Activated naive CD4-positive, alpha-beta T cell treated with anti-CD3 and anti-CD28 coated beads, Interleukin-2, amount 50 U/mL, for 72 hours (primary cell): ENCODE data around the gene ITGB2. TPM values are rescaled to one million over a fixed set of nuclear protein-coding genes. Genes with fewer than 3 reads are reported as not detected.
"Not testable (repeated sequence)": the region's sequence is repeated elsewhere in the genome, so short reads cannot be mapped to it uniquely, and the experiment has no call there.

Experiments
- ATAC-seq, 2 donors: fragments of 150-1000 bp; cut with Tn5 transposase; 2 replicates each; pipeline ENCODE4 v1.10.0; 2021; ENCODE audit warnings: mild to moderate bottlenecking in 2 of 2, moderate library complexity in 2 of 2
- DNase-seq, 2 donors: peaks; one replicate each; pipeline ENCODE4 v3.0.0; 2021 to 2022; ENCODE audit warnings: low spot score in 2 of 2
- H3K27ac Mint-ChIP-seq, 2 donors: one replicate each; pipeline ENCODE4 v1.8.0; 2022; ENCODE audit warnings: mild to moderate bottlenecking in 2 of 2, mixed read lengths in 2 of 2
- H3K36me3 Mint-ChIP-seq, 2 donors: one replicate each; pipeline ENCODE4 v1.8.0; 2022; ENCODE audit warnings: mixed read lengths in 2 of 2
- H3K9me3 Mint-ChIP-seq, 2 donors: one replicate each; pipeline ENCODE4 v1.8.0; 2022; ENCODE audit warnings: mixed read lengths in 2 of 2
- total RNA-seq, 2 donors: library from RNA; stranded (reverse); gene quantifications; one replicate each; pipeline ENCODE4 v1.2.3, GENCODE V29; 2022

Gene ITGB2
- total RNA-seq, 2 donors from 2014 or later, result 151 to 272 TPM

- Mint-ChIP-seq H3K36me3 (no peaks in the 10 kb centered on the region), H3K9me3 (no peaks in the 10 kb centered on the region), H3K27ac (peak overlapping the region; percentile 55 to 65)
- ATAC-seq, result no peak
- no peak for DNase-seq
These were observed 12.7 kb upstream of the ITGB2 start for GRCh38 chr21:44933199-44933917.

DNA sequence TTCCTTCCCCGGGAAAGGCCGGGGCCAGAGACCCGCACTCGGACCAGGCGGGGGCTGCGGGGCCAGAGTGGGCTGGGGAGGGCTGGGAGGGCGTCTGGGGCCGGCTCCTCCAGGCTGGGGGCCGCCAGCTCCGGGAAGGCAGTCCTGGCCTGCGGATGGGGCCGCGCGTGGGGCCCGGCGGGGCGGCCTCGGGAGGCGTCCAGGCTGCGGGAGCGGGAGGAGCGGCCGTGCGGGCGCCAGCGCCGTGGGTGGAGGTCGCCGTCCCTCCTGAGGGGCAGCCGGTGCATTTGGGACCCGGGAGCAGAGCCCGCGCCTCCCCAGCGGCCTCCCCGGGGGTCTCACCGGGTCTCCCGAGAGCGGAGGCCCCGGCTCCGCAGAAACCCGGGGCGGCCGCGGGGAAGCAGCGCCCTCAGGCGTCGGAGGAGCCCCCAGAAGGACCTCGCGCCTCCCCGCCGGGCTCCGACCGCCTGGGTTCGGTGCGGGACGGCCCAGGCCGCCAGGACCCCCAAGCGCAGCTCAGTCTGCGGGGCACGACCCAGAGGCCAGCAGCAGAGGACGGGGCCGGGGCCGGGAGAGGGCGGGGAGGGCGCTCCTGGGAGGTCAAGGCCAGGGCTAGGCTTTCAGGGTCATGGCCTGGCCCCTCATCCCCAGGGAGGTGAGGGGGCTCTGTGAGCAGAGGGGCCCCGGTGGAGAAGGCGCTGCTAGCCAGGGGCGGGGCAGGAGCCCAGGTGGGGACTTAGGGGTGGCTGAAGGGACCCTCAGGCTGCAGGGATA, 11.9 kb upstream of the ITGB2 start:
- Mint-ChIP-seq H3K36me3 (no peaks in the 10 kb centered on the region), H3K9me3 (no peaks in the 10 kb centered on the region), H3K27ac (peak overlapping the region in 1 of 2 donors; percentile 55)
- ATAC-seq (peak; percentile 48 to 71), DNase-seq (peak; percentile 75 to 76)

DNA sequence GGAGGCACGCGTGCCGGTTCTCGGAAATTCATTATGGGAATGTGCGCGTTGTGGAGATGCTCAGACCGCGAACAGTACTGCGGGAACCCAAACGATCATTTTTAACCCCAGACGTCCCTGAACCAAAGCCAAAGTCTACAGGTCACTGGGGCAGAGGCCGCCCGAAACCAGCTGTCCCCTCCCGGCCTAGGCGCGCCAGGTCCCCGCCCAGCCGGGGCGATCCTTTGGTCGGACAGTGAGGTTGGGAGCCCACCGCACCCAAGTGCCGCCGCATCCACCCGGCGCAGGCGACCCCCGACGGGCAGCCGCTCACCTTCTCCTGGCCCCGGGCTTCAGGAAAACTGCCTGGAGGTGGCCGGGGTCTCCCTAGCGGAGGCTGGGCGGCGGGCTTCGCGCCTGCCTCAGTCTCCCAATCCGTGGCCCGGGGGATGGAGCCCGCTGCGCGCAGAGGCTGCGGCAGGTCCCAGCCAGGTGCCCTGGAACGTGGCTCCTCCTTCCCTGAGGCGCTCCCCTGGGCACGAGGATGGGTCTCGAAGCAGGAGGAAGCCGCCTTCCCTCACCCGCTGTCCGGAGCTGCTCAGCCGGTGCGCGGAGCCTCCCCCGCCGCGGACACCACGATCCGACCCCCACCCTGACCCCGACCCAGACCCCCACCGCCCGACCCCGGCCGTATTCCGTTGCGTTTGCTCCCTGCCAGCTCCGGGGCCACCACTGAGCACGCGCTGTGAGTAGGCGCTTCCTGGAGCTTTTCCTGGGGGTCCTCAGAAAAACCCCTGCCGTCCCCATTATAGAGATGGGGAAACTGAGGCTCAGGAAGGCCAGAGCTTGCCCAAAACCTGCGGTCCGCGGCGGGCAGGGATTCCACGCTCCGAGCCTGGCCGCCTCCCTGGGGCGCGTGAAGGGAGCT, 11.1 kb upstream of the ITGB2 start:
- no peaks in the 10 kb centered on the region for H3K9me3 Mint-ChIP-seq
- DNase-seq (no peak), ATAC-seq (no peak)
- H3K36me3 Mint-ChIP-seq, result no peaks in the 10 kb centered on the region
- H3K27ac Mint-ChIP-seq, result peak overlapping the region; percentile 34 to 55

- Mint-ChIP-seq H3K36me3 (no peaks in the 10 kb centered on the region), H3K27ac (peak overlapping the region; percentile 34 to 55), H3K9me3 (no peaks in the 10 kb centered on the region)
- ATAC-seq (no peak), DNase-seq (no peak)
These were observed 10.4 kb upstream of the ITGB2 start for GRCh38 chr21:44931137-44931500.

GRCh38 chr21:44930543-44930981, 9.9 kb upstream of the ITGB2 start:
- Mint-ChIP-seq H3K36me3 (no peaks in the 10 kb centered on the region), H3K27ac (peak overlapping the region in 1 of 2 donors; percentile 11), H3K9me3 (no peaks in the 10 kb centered on the region)
- DNase-seq (no peak), ATAC-seq (no peak)

- ATAC-seq (no peak), DNase-seq (no peak)
- Mint-ChIP-seq H3K9me3 (no peaks in the 10 kb centered on the region), H3K27ac (peak overlapping the region in 1 of 2 donors; percentile 11), H3K36me3 (no peaks in the 10 kb centered on the region)
These were observed 9.3 kb upstream of the ITGB2 start for GRCh38 chr21:44929799-44930542.

GRCh38 chr21:44929242-44929798, 8.6 kb upstream of the ITGB2 start:
- DNase-seq (no peak), ATAC-seq (no peak)
- Mint-ChIP-seq H3K36me3 (no peaks in the 10 kb centered on the region), H3K9me3 (no peaks in the 10 kb centered on the region), H3K27ac (peak overlapping the region in 1 of 2 donors; percentile 11)

DNA sequence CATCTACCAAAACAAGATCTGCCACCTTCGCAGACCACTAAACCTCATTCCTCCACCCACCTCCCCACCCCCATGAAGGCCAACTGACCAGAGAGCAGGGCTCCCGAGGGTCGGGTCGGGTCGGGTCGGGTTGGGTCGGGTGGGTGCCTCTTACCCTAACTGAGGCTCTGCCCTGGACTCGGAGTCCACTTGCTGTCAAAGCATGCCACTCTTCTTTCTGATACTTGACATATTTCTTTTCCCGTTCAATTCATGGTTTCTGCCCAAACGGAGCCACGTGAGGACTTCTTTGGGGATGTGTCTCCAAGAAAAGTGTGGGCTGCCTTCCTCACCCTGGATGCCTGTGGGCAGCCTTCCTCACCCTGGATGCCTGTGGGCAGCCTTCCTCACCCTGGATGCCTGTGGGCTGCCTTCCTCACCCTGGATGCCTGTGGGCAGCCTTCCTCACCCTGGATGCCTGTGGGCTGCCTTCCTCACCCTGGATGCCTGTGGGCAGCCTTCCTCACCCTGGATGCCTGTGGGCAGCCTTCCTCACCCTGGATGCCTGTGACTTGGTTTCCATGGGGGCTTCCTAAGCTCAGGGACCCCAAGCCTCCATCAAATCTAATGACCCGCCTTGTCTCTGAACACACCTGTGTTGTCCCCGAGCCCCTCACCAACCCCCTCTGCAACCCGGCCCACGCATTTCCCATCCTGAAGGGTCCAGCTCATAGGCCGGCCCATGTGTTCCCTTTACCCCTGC, 8.0 kb upstream of the ITGB2 start:
- ATAC-seq, H3K9me3 Mint-ChIP-seq, H3K36me3 Mint-ChIP-seq, DNase-seq: not testable (repeated sequence)
- peak overlapping the region in 1 of 2 donors; percentile 84 for H3K27ac Mint-ChIP-seq

- Mint-ChIP-seq H3K36me3 (no peaks in the 10 kb centered on the region), H3K9me3 (no peaks in the 10 kb centered on the region), H3K27ac (peak overlapping the region; percentile 68 to 84)
- peak; percentile 73 to 83 for DNase-seq
- ATAC-seq, result peak; percentile 80 to 84
These were observed 7.1 kb upstream of the ITGB2 start for GRCh38 chr21:44927587-44928461.

DNA sequence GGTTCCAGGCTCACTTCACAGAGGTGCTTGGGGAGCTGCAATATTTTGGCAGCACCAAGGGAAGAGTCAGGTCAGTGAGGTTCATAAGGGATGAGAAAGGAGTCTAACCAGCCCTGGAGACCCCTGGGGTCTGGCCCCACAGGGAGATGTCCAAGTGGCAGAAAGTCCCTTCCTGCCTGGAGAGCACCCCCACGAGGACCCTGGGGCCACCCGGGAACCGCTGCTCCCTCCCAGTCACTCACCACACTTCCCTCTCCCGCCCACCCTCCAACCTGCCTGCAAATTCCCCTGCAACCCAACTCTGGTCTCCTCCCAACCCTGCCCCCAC, 6.5 kb upstream of the ITGB2 start:
- no peaks in the 10 kb centered on the region for H3K9me3 Mint-ChIP-seq
- ATAC-seq, result no peak

DNA sequence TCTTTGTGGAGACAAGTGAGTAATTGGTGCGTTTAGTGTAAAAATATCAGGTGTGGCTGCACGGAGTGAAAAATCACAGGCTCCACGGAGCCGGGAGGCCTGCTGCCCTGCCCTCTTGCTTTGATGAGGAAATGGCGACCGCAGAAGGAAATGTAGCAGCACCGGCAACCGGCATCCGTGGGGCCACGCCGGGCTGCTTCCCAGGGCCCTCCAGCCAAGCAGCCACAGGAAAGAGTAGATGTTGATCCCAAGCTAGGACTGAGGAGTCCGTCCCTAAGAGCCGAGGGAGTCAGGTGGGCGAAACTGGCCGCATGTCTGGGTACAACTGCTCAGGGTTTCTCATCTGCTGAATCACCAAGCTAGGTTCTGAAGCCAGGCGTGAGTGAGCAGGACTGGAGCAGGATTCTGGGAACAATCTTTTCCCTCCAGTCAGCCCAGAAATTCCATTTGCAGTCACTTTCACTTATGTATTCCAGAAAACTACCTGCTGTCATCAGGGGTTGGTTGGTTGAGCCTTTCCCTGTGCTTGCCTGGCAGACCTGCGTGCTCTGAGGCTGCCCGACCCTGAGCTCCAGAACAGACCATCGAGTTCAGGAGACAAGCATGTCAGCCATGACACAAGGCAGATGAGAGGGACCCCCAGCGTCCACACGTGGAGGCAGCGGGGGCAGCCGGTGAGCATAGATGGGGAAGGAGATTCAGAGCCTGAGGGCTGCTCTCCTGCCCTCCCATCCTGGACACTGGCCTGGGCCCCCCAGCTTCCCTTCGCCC, 5.8 kb upstream of the ITGB2 start:
- Mint-ChIP-seq H3K36me3 (peaks cover 0 to under 1% of the 10 kb centered on the region in 2 donors), H3K9me3 (no peaks in the 10 kb centered on the region)

More for the DNA sequence above, 6.5 kb upstream of the ITGB2 start:
- peak in 1 of 2 donors; percentile 72 for DNase-seq
- Mint-ChIP-seq H3K27ac (peak overlapping the region; percentile 84 to 96), H3K36me3 (no peaks in the 10 kb centered on the region)

DNA sequence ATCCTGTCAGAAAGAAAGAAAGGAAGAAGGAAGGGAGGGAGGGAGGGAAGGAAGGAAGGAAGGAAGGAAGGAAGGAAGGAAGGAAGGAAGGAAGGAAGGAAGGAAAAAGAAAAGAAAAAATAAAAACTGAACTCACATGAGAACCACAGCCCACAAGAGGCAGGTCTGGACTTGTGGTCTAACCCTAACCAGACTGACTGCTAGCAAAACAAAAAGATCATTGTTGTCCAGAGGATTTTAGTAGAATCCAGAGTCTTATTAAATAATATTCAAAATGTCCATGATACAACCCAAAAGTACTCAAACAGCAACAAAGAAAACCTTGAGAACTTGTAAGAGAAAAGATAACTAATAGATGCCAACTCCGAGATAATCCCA, 4.7 kb upstream of the ITGB2 start:
- no peak for ATAC-seq
- DNase-seq, result no peak

More for the DNA sequence above, 5.8 kb upstream of the ITGB2 start:
- ATAC-seq, result peak; percentile 27 to 40
- DNase-seq, result no peak
- peak overlapping the region; percentile 84 to 96 for H3K27ac Mint-ChIP-seq

GRCh38 chr21:44924606-44925377, 4.1 kb upstream of the ITGB2 start:
- peaks cover 15 to 18% of the 10 kb centered on the region in 2 donors for H3K36me3 Mint-ChIP-seq
- H3K9me3 Mint-ChIP-seq, result no peaks in the 10 kb centered on the region
- H3K27ac Mint-ChIP-seq, result peak overlapping the region; percentile 66 to 91
- DNase-seq (no peak), ATAC-seq (no peak)

More for the DNA sequence above, 4.7 kb upstream of the ITGB2 start:
- peaks cover 9 to 12% of the 10 kb centered on the region in 2 donors for H3K36me3 Mint-ChIP-seq
- no peaks in the 10 kb centered on the region for H3K9me3 Mint-ChIP-seq
- H3K27ac Mint-ChIP-seq, result peak overlapping the region; percentile 66 to 91
